IPS DF 6.9 (cell line): ENCODE data around the gene PPP2R2B.
"Not testable (repeated sequence)": the region's sequence is repeated elsewhere in the genome, so short reads cannot be mapped to it uniquely, and the experiment has no call there.

Experiments
- DNase-seq: peaks from one replicate; pipeline ENCODE4 v3.0.0-alpha.2; 2013; ENCODE audit warnings: low read depth, low spot score
- H3K27ac ChIP-seq: one replicate; pipeline ENCODE4 v1.5.1; 2013; ENCODE audit warnings: low read length, control low read depth
- H3K27me3 ChIP-seq: 2 replicates; pipeline ENCODE4 v1.6.1; 2013; ENCODE audit warnings: mild to moderate bottlenecking, low read length; ENCODE audit not compliant: control insufficient read depth, insufficient read depth
- H3K36me3 ChIP-seq: 2 replicates; pipeline ENCODE4 v1.6.1; 2013; ENCODE audit warnings: low read length; ENCODE audit not compliant: control insufficient read depth, insufficient read depth
- H3K4me1 ChIP-seq: 2 replicates; pipeline ENCODE4 v1.6.1; 2013; ENCODE audit warnings: low read length; ENCODE audit not compliant: control insufficient read depth, insufficient read depth
- H3K4me3 ChIP-seq: 2 replicates; pipeline ENCODE4 v1.5.1; 2013; ENCODE audit warnings: mild to moderate bottlenecking, low read length
- H3K9me3 ChIP-seq: 2 replicates; pipeline ENCODE4 v1.6.1; 2013; ENCODE audit warnings: low read length, inconsistent platforms; ENCODE audit not compliant: control insufficient read depth, insufficient read depth
- WGBS: extraction: QIAGEN DNeasy Blood & Tissue Kit; methylation state at CpG from one replicate; pipeline ENCODE4 v1.1.7; 2013; ENCODE audit warnings: mixed read lengths, missing lambda C conversion rate; ENCODE audit not compliant: insufficient read length, insufficient coverage; 5-methylcytosine and 5-hydroxymethylcytosine counted together

PPP2R2B gene

GRCh38 chr5:146748533-146748932 lies 130.0 kb downstream of the PPP2R2B start:
- no CpG with 5 or more reads among the region's 1 CpG for WGBS
- H3K4me1 ChIP-seq, result peaks cover 2% of the 10 kb centered on the region; the same call in 1 of the 2 replicates

GRCh38 chr5:146745931-146746577 lies 132.5 kb downstream of the PPP2R2B start:
- no peak overlapping the region for H3K27ac ChIP-seq
- H3K4me3 ChIP-seq, result no peak overlapping the region
- no peaks in the 10 kb centered on the region for H3K36me3 ChIP-seq
- WGBS, result no CpG with 5 or more reads among the region's 5 CpGs
- no peak for DNase-seq
- peaks cover 2% of the 10 kb centered on the region; the same call in 1 of the 2 replicates for H3K4me1 ChIP-seq
- H3K9me3 ChIP-seq, result no peaks in the 10 kb centered on the region
- no peaks in the 10 kb centered on the region for H3K27me3 ChIP-seq

More at GRCh38 chr5:146748533-146748932, 130.0 kb downstream of the PPP2R2B start:
- no peaks in the 10 kb centered on the region for H3K9me3 ChIP-seq
- H3K27me3 ChIP-seq, result no peaks in the 10 kb centered on the region
- H3K27ac ChIP-seq, result no peak overlapping the region
- DNase-seq, result no peak
- no peaks in the 10 kb centered on the region for H3K36me3 ChIP-seq
- H3K4me3 ChIP-seq, result no peak overlapping the region

GRCh38 chr5:146744068-146744745 lies 134.3 kb downstream of the PPP2R2B start:
- H3K4me3 ChIP-seq, result no peak overlapping the region
- peaks cover 2% of the 10 kb centered on the region; the same call in 1 of the 2 replicates for H3K4me1 ChIP-seq
- H3K36me3 ChIP-seq, result no peaks in the 10 kb centered on the region
- no peaks in the 10 kb centered on the region for H3K9me3 ChIP-seq
- H3K27ac ChIP-seq, result no peak overlapping the region
- no peaks in the 10 kb centered on the region for H3K27me3 ChIP-seq
- no CpG with 5 or more reads among the region's 2 CpGs for WGBS
- no peak for DNase-seq

- H3K27ac ChIP-seq, result no peak overlapping the region
- H3K4me3 ChIP-seq, result no peak overlapping the region
- DNase-seq, result no peak
Observed at GRCh38 chr5:146734936-146735577, 143.5 kb downstream of the PPP2R2B start.

GRCh38 chr5:146732962-146733361 lies 145.6 kb downstream of the PPP2R2B start:
- WGBS, result no CpG with 5 or more reads among the region's 3 CpGs

More at GRCh38 chr5:146734936-146735577, 143.5 kb downstream of the PPP2R2B start:
- Histone ChIP-seq H3K9me3 (no peaks in the 10 kb centered on the region), H3K36me3 (no peaks in the 10 kb centered on the region), H3K27me3 (no peaks in the 10 kb centered on the region), H3K4me1 (no peaks in the 10 kb centered on the region)
- WGBS, result no CpG with 5 or more reads among the region's 5 CpGs

GRCh38 chr5:146731909-146732659 lies 146.5 kb downstream of the PPP2R2B start:
- H3K4me3 ChIP-seq, result no peak overlapping the region

More at GRCh38 chr5:146732962-146733361, 145.6 kb downstream of the PPP2R2B start:
- H3K27ac ChIP-seq, result no peak overlapping the region
- peaks cover 2% of the 10 kb centered on the region for H3K9me3 ChIP-seq
- no peaks in the 10 kb centered on the region for H3K27me3 ChIP-seq
- no peaks in the 10 kb centered on the region for H3K4me1 ChIP-seq
- no peak for DNase-seq
- H3K36me3 ChIP-seq, result no peaks in the 10 kb centered on the region
- H3K4me3 ChIP-seq, result no peak overlapping the region

GRCh38 chr5:146728746-146729145 lies 149.8 kb downstream of the PPP2R2B start:
- H3K9me3 ChIP-seq, H3K4me3 ChIP-seq: not testable (repeated sequence)
- WGBS, result no CpG with 5 or more reads among the region's 3 CpGs

More at GRCh38 chr5:146731909-146732659, 146.5 kb downstream of the PPP2R2B start:
- H3K27me3 ChIP-seq, result no peaks in the 10 kb centered on the region
- H3K36me3 ChIP-seq, result no peaks in the 10 kb centered on the region
- no peak overlapping the region for H3K27ac ChIP-seq
- H3K4me1 ChIP-seq, result no peaks in the 10 kb centered on the region
- no CpG with 5 or more reads among the region's 5 CpGs for WGBS
- peak; percentile 7 for DNase-seq
- peaks cover 2% of the 10 kb centered on the region for H3K9me3 ChIP-seq

GRCh38 chr5:146726891-146727290 lies 151.7 kb downstream of the PPP2R2B start:
- Histone ChIP-seq H3K27me3 (no peaks in the 10 kb centered on the region), H3K4me1 (no peaks in the 10 kb centered on the region), H3K4me3 (no peak overlapping the region), H3K36me3 (no peaks in the 10 kb centered on the region), H3K27ac (no peak overlapping the region), H3K9me3 (peaks cover 2% of the 10 kb centered on the region)
- WGBS, result no CpG with 5 or more reads among the region's 1 CpG
- no peak for DNase-seq

More at GRCh38 chr5:146728746-146729145, 149.8 kb downstream of the PPP2R2B start:
- H3K4me1 ChIP-seq, H3K27me3 ChIP-seq, DNase-seq, H3K27ac ChIP-seq, H3K36me3 ChIP-seq: not testable (repeated sequence)

GRCh38 chr5:146726020-146726419 lies 152.5 kb downstream of the PPP2R2B start:
- Histone ChIP-seq H3K27ac (no peak overlapping the region), H3K4me1 (no peaks in the 10 kb centered on the region), H3K36me3 (no peaks in the 10 kb centered on the region), H3K9me3 (peaks cover 2% of the 10 kb centered on the region), H3K27me3 (no peaks in the 10 kb centered on the region), H3K4me3 (no peak overlapping the region)
- DNase-seq, result no peak
- no CpG with 5 or more reads among the region's 2 CpGs for WGBS

- H3K27me3 ChIP-seq, result no peaks in the 10 kb centered on the region
- no CpG with 5 or more reads among the region's 4 CpGs for WGBS
- no peaks in the 10 kb centered on the region for H3K4me1 ChIP-seq
- H3K9me3 ChIP-seq, result peaks cover 2% of the 10 kb centered on the region
- H3K4me3 ChIP-seq, result no peak overlapping the region
- DNase-seq, result no peak
- no peaks in the 10 kb centered on the region for H3K36me3 ChIP-seq
- no peak overlapping the region for H3K27ac ChIP-seq
Observed at GRCh38 chr5:146725025-146725424, 153.5 kb downstream of the PPP2R2B start.
